ENCODE measurements around the gene P2RX7.
A peak's percentile ranks its signal among the peaks of the same experiment; 100 is the strongest.

P2RX7 gene

GRCh38 chr12:121132601-121133481 is at the start of gene P2RX7:
TSS of gene P2RX7 (plus strand) at chr12:121132876. CDS start at chr12:121132971, 95 bp downstream.
- DNase-seq (ENCODE audit: low read depth, low spot score), result no peak

GRCh38 chr12:121084229-121084628 is 48.4 kb upstream of the P2RX7 start:
- no peak for DNase-seq (ENCODE audit: low read depth, low spot score)

GRCh38 chr12:121085069-121085468 is 47.6 kb upstream of the P2RX7 start:
- DNase-seq (ENCODE audit: low read depth, low spot score), result no peak

- no peak for DNase-seq (ENCODE audit: low read depth, low spot score)
Observed at GRCh38 chr12:121085506-121086353, 46.9 kb upstream of the P2RX7 start.

GRCh38 chr12:121086781-121087295 is 45.8 kb upstream of the P2RX7 start:
- no peak for DNase-seq (ENCODE audit: low read depth, low spot score)

- DNase-seq (ENCODE audit: low read depth, low spot score), result no peak
Observed at GRCh38 chr12:121087467-121088194, 45.0 kb upstream of the P2RX7 start.

GRCh38 chr12:121088195-121088585 is 44.5 kb upstream of the P2RX7 start:
- no peak for DNase-seq (ENCODE audit: low read depth, low spot score)

- no peak for DNase-seq (ENCODE audit: low read depth, low spot score)
Observed at GRCh38 chr12:121089031-121089812, 43.5 kb upstream of the P2RX7 start.

- DNase-seq (ENCODE audit: low read depth, low spot score), result no peak
Observed at GRCh38 chr12:121089813-121090430, 42.8 kb upstream of the P2RX7 start.

GRCh38 chr12:121090586-121091514 is 41.8 kb upstream of the P2RX7 start:
- no peak for DNase-seq (ENCODE audit: low read depth, low spot score)

- DNase-seq (ENCODE audit: low read depth, low spot score), result no peak
Observed at GRCh38 chr12:121092034-121092433, 40.6 kb upstream of the P2RX7 start.

- DNase-seq (ENCODE audit: low read depth, low spot score), result no peak
Observed at GRCh38 chr12:121093487-121093891, 39.2 kb upstream of the P2RX7 start.

- DNase-seq (ENCODE audit: low read depth, low spot score), result peak; percentile 61
Observed at GRCh38 chr12:121095544-121096198, 37.0 kb upstream of the P2RX7 start.

GRCh38 chr12:121096199-121096798 is 36.4 kb upstream of the P2RX7 start:
- DNase-seq (ENCODE audit: low read depth, low spot score), result no peak

- no peak for DNase-seq (ENCODE audit: low read depth, low spot score)
Observed at GRCh38 chr12:121099779-121100178, 32.9 kb upstream of the P2RX7 start.

GRCh38 chr12:121102307-121102706 is 30.4 kb upstream of the P2RX7 start:
- no peak for DNase-seq (ENCODE audit: low read depth, low spot score)

- no peak for DNase-seq (ENCODE audit: low read depth, low spot score)
Observed at GRCh38 chr12:121107681-121108080, 25.0 kb upstream of the P2RX7 start.

GRCh38 chr12:121108492-121108891 is 24.2 kb upstream of the P2RX7 start:
- DNase-seq (ENCODE audit: low read depth, low spot score), result no peak

All from activated CD4-positive, CD25-positive, alpha-beta regulatory T cell treated with anti-CD3 and anti-CD28 coated beads, Interleukin-2, amount 50 U/mL, for 16 hours (primary cell).